GM13976 (cell line): ENCODE data around the gene P4HB.

Source experiments
- DNase-seq: peaks from one replicate; pipeline ENCODE4 v3.0.0; 2012; ENCODE audit warnings: low spot score
- in situ Hi-C: fragments of 300-500 bp; cut with MboI; formaldehyde crosslinking; loops from one replicate; pipeline ENCODE4 v1.12.0; 2022; ENCODE audit warnings: low sequenced_read_pairs, mixed read lengths, inconsistent platforms; ENCODE audit not compliant: unreplicated experiment
- TF ChIP-seq, protein P1 (sequence below): IDR thresholded peaks from 2 replicates; pipeline ENCODE4 v1.5.1; 2012; ENCODE audit warnings: borderline replicate concordance, mild to moderate bottlenecking; ENCODE audit not compliant: insufficient read depth; ENCODE audit errors: extremely low read depth, missing control alignments, control extremely low read depth

Gene P4HB

DNA sequence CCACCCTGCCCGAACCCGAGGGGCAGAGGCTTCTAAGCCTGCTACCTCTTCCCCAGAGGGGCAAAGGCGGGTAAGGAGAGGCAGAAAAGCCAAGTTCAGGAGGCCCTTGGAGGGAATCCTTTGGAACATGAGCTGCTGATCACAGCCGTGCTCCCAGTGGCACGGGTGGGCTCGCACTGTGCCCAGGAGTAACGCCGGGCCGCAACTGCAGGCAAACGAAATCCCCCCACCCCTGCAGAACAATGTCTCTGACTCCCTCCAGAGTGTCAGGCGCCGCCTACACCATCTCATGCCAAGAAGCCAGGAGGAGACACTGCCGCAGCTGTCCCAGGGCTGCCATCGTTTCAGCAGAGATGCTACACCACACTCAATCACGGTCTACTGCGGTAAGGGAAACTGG is 8.9 kb downstream of the P4HB start:
- in situ Hi-C loops: no loop called here
- DNase-seq: no peak
- TF ChIP-seq, protein P1, sequence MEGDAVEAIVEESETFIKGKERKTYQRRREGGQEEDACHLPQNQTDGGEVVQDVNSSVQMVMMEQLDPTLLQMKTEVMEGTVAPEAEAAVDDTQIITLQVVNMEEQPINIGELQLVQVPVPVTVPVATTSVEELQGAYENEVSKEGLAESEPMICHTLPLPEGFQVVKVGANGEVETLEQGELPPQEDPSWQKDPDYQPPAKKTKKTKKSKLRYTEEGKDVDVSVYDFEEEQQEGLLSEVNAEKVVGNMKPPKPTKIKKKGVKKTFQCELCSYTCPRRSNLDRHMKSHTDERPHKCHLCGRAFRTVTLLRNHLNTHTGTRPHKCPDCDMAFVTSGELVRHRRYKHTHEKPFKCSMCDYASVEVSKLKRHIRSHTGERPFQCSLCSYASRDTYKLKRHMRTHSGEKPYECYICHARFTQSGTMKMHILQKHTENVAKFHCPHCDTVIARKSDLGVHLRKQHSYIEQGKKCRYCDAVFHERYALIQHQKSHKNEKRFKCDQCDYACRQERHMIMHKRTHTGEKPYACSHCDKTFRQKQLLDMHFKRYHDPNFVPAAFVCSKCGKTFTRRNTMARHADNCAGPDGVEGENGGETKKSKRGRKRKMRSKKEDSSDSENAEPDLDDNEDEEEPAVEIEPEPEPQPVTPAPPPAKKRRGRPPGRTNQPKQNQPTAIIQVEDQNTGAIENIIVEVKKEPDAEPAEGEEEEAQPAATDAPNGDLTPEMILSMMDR: no peak

DNA sequence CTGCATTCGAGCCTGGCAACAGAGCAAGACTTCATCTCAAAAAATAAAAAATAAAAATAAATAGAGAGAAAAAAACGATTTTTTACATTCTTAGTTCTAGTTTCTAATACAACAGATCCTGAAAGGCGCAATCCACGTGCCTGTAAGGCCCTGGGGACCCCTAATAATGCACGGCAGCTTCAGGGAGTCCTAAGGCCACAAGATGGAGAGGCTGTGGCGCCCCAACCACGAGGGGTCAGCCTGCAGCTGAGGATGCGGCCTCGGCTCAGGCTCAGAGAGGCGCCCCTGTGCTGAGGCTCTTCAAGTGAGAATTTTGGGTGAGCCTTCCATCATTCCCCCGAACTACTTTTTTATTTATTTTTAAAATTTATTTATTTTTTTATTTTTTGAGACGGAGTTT is 10.9 kb downstream of the P4HB start:
- in situ Hi-C loops: no loop called here
- TF ChIP-seq, protein P1: no peak
- no peak for DNase-seq

DNA sequence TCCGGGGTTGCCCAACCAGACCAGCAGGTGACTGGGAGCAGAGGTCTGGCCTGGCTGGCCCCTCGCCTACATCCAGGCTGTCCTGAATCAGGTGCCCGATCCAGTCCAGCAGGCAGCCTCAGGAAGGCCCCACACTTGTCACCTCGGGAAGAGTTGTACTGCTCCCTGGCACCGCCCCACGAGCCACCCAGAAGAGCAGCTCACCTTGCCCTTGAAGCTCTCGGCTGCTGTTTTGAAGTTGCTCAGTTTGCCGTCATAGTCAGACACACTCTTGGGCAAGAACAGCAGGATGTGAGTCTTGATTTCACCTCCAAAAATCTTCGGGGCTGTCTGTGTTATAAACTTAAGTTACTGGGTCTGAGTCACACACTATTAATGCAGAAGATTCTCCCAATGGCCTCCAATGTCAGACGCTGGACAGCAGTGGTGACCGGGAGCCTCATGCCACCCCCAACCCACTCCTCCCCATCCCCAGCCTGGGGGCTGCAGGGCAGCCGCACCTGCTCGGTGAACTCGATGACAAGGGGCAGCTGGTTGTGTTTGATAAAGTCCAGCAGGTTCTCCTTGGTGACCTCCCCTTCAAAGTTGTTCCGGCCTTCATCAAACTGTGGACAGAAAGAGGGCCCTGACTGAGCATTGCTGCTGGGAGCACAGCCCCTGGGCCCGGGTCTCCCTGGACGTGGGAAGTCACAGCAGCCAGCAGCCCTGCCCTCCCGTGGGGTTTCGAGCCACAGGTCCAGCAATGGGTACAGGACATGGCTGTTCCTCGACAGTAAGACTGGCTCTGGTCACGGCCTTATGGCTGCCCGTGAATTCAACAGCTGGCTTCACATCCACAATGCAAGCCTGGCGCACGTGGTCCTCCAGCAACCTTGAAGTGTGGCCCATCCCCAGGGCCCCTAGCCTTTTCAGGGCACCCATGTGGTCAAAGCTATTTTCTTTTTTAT is 13.3 kb downstream of the P4HB start:
- in situ Hi-C loops: no loop called here
- no peak for DNase-seq
- TF ChIP-seq, protein P1: no peak

DNA sequence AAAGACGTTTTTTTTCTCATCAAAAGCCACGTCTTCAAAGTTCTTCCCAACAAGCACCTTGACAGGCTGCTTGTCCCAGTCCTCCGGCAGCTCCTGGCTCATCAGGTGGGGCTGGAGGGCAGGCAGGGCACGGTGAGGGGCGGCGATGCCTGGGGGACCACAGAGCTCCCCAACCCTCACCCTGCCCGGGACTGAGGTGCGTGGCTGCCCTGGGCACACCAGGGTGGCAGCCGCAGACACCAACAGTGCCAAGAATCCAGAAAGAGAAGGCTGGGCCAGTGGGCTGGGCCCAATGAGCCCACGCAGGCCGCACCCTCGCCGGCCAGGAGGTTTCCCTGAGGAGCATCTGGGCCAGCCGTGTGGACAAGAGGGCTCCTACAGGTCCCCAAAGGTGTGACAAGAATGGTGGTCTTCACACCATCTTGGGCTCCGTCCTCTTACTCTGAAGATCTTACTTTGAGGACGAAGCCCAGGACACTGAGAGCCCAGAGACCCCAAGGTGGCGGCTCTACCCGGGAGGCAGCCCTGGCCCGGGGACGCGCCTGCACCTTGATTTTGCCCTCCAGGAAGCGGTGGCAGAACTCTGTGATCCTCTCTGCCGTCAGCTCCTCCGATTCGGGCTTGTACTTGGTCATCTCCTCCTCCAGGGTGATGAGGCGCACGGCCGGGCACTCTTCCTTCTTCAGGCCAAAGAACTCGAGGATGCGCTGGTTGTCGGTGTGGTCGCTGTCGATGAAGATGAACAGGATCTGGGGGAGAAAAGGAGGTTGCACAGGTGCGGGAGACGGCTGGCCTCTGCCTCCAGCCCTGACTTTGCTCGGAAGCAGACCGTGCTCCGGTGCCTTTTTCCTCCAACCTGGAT is 14.2 kb downstream of the P4HB start:
- in situ Hi-C loops: no loop called here
- no peak for DNase-seq
- TF ChIP-seq, protein P1: no peak

DNA sequence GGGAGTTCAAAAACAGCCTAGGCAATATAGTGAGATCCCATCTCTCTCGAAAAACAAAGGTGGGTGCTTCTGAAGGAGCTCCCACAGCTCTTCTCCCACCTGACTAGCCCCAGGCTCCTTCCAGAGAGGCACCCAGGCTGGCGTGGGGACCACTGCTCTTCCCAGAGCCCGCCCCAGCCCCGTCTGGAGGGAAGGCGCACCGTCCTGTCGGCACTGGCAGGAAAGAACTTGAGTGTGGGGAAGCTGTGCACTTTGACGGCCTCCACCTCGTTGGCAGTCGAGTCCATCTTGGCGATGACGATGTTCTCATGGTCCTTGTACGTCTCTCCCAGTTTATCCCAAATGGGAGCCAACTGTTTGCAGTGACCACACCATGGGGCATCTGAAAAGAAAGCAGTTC is 15.0 kb downstream of the P4HB start:
- TF ChIP-seq, protein P1: no peak
- in situ Hi-C loops: no loop called here
- DNase-seq: no peak

DNA sequence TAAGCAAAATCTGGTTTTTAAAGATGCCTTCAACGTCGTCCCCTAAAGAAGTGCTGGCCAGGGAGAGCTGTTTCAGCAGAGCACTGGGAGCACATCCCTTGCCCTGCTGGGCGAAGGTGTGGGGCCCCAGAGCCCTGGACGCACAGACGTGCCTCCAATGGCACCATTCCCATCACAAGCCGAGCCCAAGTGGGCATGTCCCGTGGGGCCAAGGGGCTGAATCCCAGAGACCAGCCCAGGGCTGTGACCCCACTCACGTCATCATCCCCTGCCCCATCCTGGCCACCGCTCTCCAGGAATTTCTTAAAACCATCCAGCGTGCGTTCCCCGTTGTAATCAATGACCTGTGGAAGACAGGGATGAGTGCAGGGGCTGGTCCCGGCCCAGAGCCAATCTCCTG is 15.4 kb downstream of the P4HB start:
- no peak for DNase-seq
- TF ChIP-seq, protein P1: no peak
- in situ Hi-C loops: no loop called here
